ENCODE measurements around the gene NCKIPSD.

GRCh38 chr3:48637305-48637704 is 48.4 kb downstream of the NCKIPSD start:
- TF ChIP-seq CTCF (conservative IDR thresholded peaks at IDR 0.05 in 1 of 2, IDR thresholded peaks at IDR 0.05 in 1 of 2; ENCODE audit: extremely low read depth in 1 of 2, insufficient read depth in 1 of 2, low read depth in 1 of 2, low read length in 2 of 2) (no peak), EZH2 (IDR thresholded peaks at IDR 0.05; ENCODE audit: borderline replicate concordance, low read length) (no peak)

Data from mammary epithelial cell (primary cell).